GM21367 (cell line): ENCODE results near the gene UNKL.

Experiments
- ATAC-seq: cut with Tn5 transposase; IDR thresholded peaks from one replicate; pipeline ENCODE4 v1.9.1; 2021; ENCODE audit not compliant: unreplicated experiment

UNKL gene

GRCh38 chr16:1414532-1415260 is at the start of gene UNKL:
Gene UNKL, minus strand, starts transcription at chr16:1414704. Its CDS starts 13 bp downstream, at chr16:1414691.
- no peak for ATAC-seq

- no peak for ATAC-seq
Measured at GRCh38 chr16:1461146-1461545, 46.6 kb upstream of the UNKL start.

GRCh38 chr16:1460602-1461138 is 46.2 kb upstream of the UNKL start:
- no peak for ATAC-seq

- ATAC-seq, result no peak
Measured at GRCh38 chr16:1459967-1460366, 45.5 kb upstream of the UNKL start.

GRCh38 chr16:1458977-1459341 is 44.5 kb upstream of the UNKL start:
- no peak for ATAC-seq

- no peak for ATAC-seq
Measured at GRCh38 chr16:1458336-1458976, 44.0 kb upstream of the UNKL start.

GRCh38 chr16:1457489-1458245 is 43.2 kb upstream of the UNKL start:
- no peak for ATAC-seq

GRCh38 chr16:1456951-1457350 is 42.4 kb upstream of the UNKL start:
- ATAC-seq, result no peak

GRCh38 chr16:1455190-1456171 is 41.0 kb upstream of the UNKL start:
- ATAC-seq, result no peak

GRCh38 chr16:1454561-1454960 is 40.1 kb upstream of the UNKL start:
- ATAC-seq, result no peak

GRCh38 chr16:1453316-1453715 is 38.8 kb upstream of the UNKL start:
- ATAC-seq, result no peak

GRCh38 chr16:1452530-1452929 is 38.0 kb upstream of the UNKL start:
- ATAC-seq, result no peak

- no peak for ATAC-seq
Measured at GRCh38 chr16:1451702-1452392, 37.3 kb upstream of the UNKL start.

GRCh38 chr16:1450841-1451240 is 36.3 kb upstream of the UNKL start:
- no peak for ATAC-seq

- no peak for ATAC-seq
Measured at GRCh38 chr16:1450218-1450617, 35.7 kb upstream of the UNKL start.

GRCh38 chr16:1449201-1449788 is 34.8 kb upstream of the UNKL start:
- ATAC-seq, result no peak

- no peak for ATAC-seq
Measured at GRCh38 chr16:1448536-1449116, 34.1 kb upstream of the UNKL start.

- ATAC-seq, result no peak
Measured at GRCh38 chr16:1447965-1448364, 33.5 kb upstream of the UNKL start.
